GM12878 (cell line): Measurements from ENCODE around the gene TRIM69. TPM values are rescaled to one million over a fixed set of nuclear protein-coding genes. Genes with fewer than 3 reads are reported as not detected.

Source experiments
- BCL3 ChIP-seq: IDR thresholded peaks from 2 replicates; pipeline ENCODE4 v1.6.1; 2011; ENCODE audit warnings: borderline replicate concordance, low read depth, mild to moderate bottlenecking, moderate library complexity, low read length; ENCODE audit not compliant: insufficient read depth, poor library complexity, severe bottlenecking
- E2F8 ChIP-seq: fragments of 450-650 bp; IDR thresholded peaks from 2 replicates; pipeline ENCODE4 v1.6.1; 2018; ENCODE audit warnings: mild to moderate bottlenecking, low read depth, moderate library complexity; ENCODE audit not compliant: partially characterized antibody
- EGR1 ChIP-seq, 2 experiments: IDR thresholded peaks; 1 replicate in 1 of 2; 2 replicates in 1 of 2; pipeline ENCODE4 v1.6.1; 2011 to 2012; ENCODE audit warnings: low read depth in 2 of 2, low read length in 2 of 2, borderline replicate concordance in 1 of 2, mild to moderate bottlenecking in 1 of 2, moderate library complexity in 1 of 2
- ESRRA ChIP-seq: IDR thresholded peaks from 2 replicates; pipeline ENCODE4 v1.6.1; 2012; ENCODE audit warnings: mild to moderate bottlenecking, low read length, improper control_type of control experiment
- IRF4 ChIP-seq: IDR thresholded peaks from 2 replicates; pipeline ENCODE4 v1.6.1; 2011; ENCODE audit warnings: low read depth, low read length
- MTA3 ChIP-seq: IDR thresholded peaks from 2 replicates; pipeline ENCODE4 v1.6.1; 2012; ENCODE audit warnings: low read length, inconsistent platforms, borderline replicate concordance
- NFYA ChIP-seq: IDR thresholded peaks from 2 replicates; pipeline ENCODE4 v1.6.1; 2011; ENCODE audit warnings: low read depth, mild to moderate bottlenecking, low read length, improper control_type of control experiment, borderline replicate concordance
- NR2C1 ChIP-seq: fragments of 450-650 bp; IDR thresholded peaks from 2 replicates; pipeline ENCODE4 v1.6.1; 2017; ENCODE audit warnings: antibody characterized with exemption, mild to moderate bottlenecking, moderate library complexity
- PAX8 ChIP-seq: fragments of 450-650 bp; IDR thresholded peaks from 2 replicates; pipeline ENCODE4 v1.6.1; 2017; ENCODE audit warnings: mild to moderate bottlenecking, moderate library complexity
- POLR2A ChIP-seq: IDR thresholded peaks from 2 replicates; pipeline ENCODE4 v1.6.1; 2011; ENCODE audit warnings: low read depth, mild to moderate bottlenecking, low read length
- RAD51 ChIP-seq: fragments of 450-650 bp; IDR thresholded peaks from 2 replicates; pipeline ENCODE4 v1.6.1; 2016; ENCODE audit warnings: moderate library complexity, mild to moderate bottlenecking, inconsistent platforms
- SMAD5 ChIP-seq: IDR thresholded peaks from 2 replicates; pipeline ENCODE4 v1.6.1; 2016; ENCODE audit warnings: antibody characterized with exemption, low read depth
- SMARCA5 ChIP-seq: fragments of 450-650 bp; IDR thresholded peaks from 2 replicates; pipeline ENCODE4 v1.6.1; 2017; ENCODE audit warnings: mild to moderate bottlenecking
- TCF3 ChIP-seq: IDR thresholded peaks from 2 replicates; pipeline ENCODE4 v1.6.1; 2012; ENCODE audit warnings: low read depth, mild to moderate bottlenecking, low read length, borderline replicate concordance; ENCODE audit not compliant: insufficient read depth
- USF1 ChIP-seq: IDR thresholded peaks from 2 replicates; pipeline ENCODE4 v1.6.1; 2011; ENCODE audit warnings: borderline replicate concordance, low read depth, mild to moderate bottlenecking, moderate library complexity, mixed read lengths, low read length; ENCODE audit not compliant: insufficient read depth; ENCODE audit errors: extremely low read length
- ZBTB11 ChIP-seq: fragments of 450-650 bp; formaldehyde crosslinking; IDR thresholded peaks from 2 replicates; pipeline ENCODE4 v1.5.0; 2022; ENCODE audit warnings: mild to moderate bottlenecking, missing genetic modification characterization
- ZBTB33 ChIP-seq: fragments of 450-650 bp; IDR thresholded peaks from 2 replicates; pipeline ENCODE4 v1.6.1; 2017; ENCODE audit warnings: mild to moderate bottlenecking
- ZZZ3 ChIP-seq: IDR thresholded peaks from 2 replicates; pipeline ENCODE4 v1.6.1; 2011; ENCODE audit warnings: low read depth; ENCODE audit not compliant: control insufficient read depth, insufficient read length
- polyA plus RNA-seq, 11 experiments: library from polyadenylated mRNA; depleted of rRNA in 4 of 11; unstranded in 6 of 11; stranded (reverse) in 5 of 11; fragments of >200 nt; fragmentation: Nextera tagmentation in 4 of 11; fragmentation: Illumina TruSeq in 1 of 11; extraction: Ambion mirVana in 4 of 11; extraction: Trizol in 1 of 11; gene quantifications; 1 replicate in 1 of 11; 2 replicates in 10 of 11; pipeline versions ENCODE4 v1.2.1 to v1.2.3, GENCODE V29; 2011 to 2016; ENCODE audit warnings: inconsistent platforms in 2 of 11, missing spikeins in 2 of 11, low read depth in 1 of 11
- total RNA-seq, 4 experiments: library from RNA; depleted of rRNA in 3 of 4; stranded (reverse); fragments of >200 nt in 3 of 4; fragmentation: Illumina TruSeq in 1 of 4; extraction: Trizol in 1 of 4; gene quantifications; 2 replicates each; pipeline versions ENCODE4 v1.2.1 to v1.2.3, GENCODE V29; 2013 to 2021

Gene TRIM69
- total and polyA plus RNA-seq, 10 of the 15 experiments (the other 5 are each of a cell fraction or from before 2014, with no cell fraction given), result 11.2 to 52.7 (median 37.8) TPM

- TF ChIP-seq ZBTB33 (no peak), IRF4 (no peak), USF1 (no peak), ZZZ3 (no peak), SMARCA5 (no peak), E2F8 (no peak), BCL3 (peak; percentile 7), SMAD5 (no peak), EGR1 (IDR thresholded peaks at IDR 0.05; ENCODE audit: borderline replicate concordance in 1 of 2, low read depth in 2 of 2, low read length in 2 of 2) (no peak), TCF3 (no peak), RAD51 (no peak), MTA3 (no peak), ZBTB11 (CRISPR knock-in tag) (no peak), POLR2A (peak; percentile 76), NR2C1 (no peak), PAX8 (peak; percentile 56; the same call in 1 of the 2 replicates), ESRRA (no peak), NFYA (no peak)
Observed at GRCh38 chr15:44720460-44721176, 15.7 kb upstream of the TRIM69 start (continued).
